ENCODE data around the gene CDYL2.
"Not testable (repeated sequence)": the region's sequence is repeated elsewhere in the genome, so short reads cannot be mapped to it uniquely, and the experiment has no call there.

Gene CDYL2

DNA sequence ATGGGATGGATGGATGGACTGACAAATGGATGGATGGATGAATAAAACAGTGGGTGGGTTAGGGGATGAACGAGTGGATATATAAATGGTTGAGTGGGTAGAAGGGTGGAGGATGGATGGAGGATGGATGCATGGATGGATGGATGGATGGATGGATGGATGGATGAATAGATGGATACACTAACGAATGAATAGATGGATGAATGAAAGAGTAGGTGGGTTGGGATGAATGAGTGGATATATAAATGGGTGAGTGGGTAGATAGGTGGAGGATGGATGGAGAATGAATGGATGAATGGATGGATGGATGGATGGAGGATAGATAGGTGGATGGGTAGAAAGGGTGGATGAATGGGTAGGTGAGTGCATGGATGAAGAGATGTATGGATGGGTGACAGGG, 62.1 kb downstream of the CDYL2 start:
- DNase-seq, result no peak

DNA sequence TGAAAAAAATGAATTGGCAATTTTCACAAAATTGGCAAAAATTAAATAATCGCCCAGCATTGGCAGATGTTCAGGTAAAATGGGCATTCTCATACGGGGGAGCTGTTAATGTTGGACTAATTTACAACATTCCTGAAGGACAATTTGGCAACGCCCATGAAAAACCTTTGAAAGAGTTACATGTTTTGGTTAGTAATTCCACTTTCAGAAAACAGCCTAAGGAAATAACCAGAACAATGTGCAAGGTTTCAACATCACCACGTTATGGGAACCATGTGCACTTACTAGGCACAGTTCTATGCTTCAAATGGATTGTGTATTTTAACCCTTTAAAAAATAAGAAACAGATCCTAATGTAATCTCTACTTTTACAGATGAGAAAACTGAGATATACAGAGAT, 62.7 kb downstream of the CDYL2 start:
- DNase-seq, result no peak

DNA sequence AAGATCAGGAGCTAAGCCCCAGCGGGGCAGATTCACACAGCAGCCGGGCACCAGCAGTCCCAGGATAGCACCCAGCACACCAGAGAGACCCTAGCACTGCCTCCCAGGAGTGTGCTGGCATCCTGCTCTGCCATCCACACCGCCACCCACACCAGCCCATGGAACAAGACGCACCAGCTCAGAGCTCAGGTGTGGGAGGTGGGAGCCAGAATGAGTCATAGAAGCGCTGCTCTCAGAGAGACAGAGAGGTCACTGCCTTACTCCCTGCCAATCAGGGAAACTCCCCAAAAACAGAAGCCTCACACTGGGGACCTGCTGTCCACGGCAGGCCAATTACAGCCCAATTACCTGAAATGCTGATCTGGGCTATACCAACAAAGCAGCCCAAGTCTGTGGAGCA, 64.9 kb downstream of the CDYL2 start:
- no peak for DNase-seq

DNA sequence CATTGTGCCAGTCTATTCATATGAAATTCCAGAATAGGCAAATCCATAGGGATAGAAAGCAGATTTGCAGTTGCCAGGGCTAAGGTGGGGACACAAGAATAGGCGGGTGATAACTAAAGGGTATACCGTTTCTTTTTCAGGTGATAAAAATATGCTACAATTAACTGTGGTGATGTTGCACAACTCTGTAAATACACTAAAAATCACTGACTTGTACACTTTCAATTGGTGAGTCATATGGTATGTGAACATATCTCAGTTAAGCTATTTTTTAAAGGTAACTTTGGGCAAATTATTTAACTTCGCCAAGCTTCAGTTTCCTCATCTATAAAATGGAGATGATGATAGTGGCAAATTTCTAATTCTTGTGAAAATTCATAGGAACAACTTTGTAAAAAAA, 65.9 kb downstream of the CDYL2 start:
- no peak for DNase-seq

DNA sequence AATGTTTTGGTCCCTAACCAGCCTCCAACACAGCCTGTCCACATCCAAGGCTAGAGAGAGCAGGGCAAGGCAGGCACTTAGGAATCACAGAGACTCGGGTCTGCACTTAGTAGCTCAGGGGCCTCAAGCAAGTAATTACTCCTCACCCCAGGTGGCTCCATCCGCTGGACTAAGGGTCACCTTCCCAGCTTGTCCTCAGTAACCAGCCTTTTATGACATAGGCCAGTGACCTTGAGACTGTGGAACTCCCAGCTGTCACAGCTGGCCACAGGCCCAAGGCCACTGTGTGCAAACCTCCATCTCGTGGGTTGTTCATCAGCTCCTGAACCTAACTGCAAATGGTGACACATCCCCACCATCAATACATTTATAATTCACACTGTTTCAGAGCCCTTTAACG, 68.6 kb downstream of the CDYL2 start:
- no peak for DNase-seq

DNA sequence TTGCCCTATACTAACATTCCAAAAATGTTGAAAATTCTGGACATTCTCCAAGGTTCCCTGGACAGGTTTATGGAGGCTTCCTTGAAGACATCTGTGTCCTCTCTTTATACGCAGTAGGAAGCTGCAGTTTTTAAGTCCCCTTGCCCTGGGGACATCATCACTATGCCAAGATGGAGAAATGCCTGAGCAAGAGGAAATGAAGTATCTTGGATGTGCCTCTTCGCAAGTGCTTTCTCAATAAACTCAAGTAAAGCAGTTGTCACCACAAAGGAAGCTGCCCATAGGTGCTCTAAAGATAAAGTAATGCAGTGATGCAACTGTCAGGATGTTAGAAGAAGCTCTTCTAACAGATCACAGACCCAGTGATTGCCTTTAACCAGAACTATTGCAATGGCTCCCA, 71.0 kb downstream of the CDYL2 start:
- DNase-seq, result no peak

DNA sequence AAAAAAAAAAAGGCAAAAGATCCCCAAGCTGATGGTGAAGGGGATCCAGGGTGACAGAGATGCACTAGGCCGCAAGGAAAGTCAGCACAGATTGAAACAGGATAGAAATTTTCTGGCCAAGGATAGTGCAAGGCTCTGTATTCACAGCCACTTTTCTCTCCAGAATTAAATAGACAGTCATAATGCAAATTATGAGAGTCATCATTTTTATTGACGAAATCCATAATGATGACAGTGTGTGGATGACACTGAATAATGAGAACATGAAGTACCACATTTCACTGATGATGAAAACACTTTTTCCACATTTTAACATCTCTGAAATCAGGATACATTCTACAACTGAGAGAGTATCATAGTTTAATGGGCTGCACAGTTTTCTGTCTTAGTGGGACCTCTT, 72.5 kb downstream of the CDYL2 start:
- no peak for DNase-seq

DNA sequence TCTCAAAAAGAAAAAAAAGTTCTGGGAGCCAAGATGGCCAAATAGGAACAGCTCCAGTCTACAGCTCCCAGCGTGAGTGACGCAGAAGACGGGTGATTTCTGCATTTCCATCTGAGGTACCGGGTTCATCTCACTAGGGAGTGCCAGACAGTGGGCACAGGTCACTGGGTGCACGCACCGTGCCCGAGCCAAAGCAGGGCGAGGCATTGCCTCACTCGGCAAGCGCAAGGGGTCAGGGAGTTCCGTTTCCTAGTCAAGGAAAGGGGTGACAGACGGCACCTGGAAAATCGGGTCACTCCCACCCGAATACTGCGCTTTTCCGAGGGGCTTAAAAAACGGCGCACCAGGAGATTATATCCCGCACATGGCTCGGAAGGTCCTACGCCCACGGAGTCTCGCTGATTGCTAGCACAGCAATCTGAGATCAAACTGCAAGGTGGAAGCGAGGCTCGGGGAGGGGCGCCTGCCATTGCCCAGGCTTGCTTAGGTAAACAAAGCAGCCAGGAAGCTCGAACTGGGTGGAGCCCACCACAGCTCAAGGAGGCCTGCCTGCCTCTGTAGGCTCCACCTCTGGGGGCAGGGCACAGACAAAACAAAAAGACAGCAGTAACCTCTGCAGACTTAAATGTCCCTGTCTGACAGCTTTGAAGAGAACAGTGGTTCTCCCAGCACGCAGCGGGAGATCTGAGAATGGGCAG, 77.2 kb downstream of the CDYL2 start:
- DNase-seq, result not testable (repeated sequence)

DNA sequence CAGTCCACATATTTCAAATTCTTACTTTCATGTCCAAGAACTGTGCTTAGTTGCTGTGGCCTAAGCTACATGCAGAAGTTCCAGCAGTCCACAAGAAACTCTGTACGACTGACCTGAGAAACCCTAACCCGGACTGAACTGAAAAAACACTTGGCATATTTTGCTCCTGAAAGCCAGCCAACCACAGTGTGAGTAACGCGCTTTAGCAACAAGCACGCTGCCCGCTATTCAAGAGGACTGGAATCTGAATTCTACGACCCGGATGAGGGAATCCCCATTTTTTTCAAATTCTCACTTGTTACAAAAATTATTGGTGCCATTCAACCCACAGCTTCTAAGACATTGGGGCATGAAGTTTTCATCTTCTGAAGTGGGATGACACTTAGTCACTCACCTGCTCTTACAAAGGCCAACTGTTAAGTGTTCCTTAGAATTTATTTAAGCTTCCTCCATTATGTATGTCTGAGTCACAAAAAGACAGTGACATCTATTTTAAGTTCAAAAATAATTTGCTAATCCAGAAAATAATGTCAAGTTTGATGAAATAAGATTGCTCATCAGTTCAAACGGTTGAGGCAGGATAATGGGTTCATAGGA, 78.7 kb downstream of the CDYL2 start:
- no peak for DNase-seq

DNA sequence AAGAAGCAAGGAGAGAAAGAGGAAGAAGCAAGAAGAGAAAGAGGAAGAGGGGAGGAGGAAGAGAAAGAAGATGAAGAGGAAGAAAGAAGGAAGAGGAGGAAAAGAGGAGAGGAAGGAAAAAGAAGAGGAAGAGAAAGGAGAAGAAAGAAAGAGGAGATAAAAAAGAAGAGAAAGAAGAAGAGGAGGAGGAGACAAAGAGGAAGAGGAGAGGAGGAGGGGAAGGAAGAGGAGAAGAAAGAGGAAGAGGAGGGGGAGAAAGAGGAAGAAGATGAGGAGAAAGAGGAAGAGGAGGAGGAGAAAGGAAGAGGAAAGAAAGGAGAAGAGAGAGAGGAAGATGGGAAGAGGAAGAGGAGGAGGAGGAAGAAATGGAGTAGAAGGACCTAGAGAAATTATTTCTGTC, 80.4 kb downstream of the CDYL2 start:
- DNase-seq, result no peak

DNA sequence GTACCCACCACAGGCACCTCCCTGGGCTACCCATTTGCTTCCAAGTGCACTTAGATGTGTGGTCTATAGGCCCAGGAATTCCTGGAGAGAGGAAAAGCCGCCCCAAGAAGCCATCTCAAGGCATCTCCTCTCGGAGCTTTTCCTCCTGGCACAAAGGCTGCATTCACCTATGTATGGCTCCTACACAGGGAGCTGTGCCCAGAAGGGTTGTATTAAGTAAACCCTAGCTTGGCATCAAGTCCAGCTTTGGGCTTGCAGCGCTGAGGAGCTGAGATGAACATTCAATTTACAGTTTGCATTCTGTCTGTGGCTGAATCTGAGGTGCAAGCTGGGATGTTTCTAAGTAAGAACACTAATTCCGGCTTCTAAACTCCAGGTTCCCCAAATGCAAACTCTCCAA, 81.3 kb downstream of the CDYL2 start:
- no peak for DNase-seq

DNA sequence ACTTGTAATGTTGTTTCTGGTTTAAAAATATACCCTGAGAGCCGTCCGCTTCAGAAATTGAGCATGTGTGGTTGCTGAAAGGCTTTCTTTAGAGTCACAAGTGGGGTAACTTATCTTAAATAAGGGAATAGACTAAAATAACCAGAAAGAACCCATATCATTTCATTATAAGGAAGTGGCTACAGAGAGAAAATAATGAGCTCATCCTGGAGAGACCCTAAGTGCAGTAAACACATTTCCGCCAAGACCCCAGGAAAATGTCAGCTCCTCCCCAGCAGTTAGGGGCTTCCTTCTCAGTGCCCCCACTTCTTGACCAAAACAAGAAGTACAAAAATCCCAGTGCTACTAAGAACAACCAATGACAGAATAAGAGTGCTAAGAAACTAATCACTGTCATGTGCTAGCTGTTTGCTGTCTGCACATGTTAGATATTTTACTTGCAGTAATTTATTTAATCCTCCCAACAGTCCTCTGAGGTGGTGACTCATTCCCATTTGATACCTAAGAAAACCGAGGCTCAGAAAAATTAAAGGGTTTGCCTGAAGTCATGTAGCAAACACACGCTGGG, 83.5 kb downstream of the CDYL2 start:
- DNase-seq, result no peak

DNA sequence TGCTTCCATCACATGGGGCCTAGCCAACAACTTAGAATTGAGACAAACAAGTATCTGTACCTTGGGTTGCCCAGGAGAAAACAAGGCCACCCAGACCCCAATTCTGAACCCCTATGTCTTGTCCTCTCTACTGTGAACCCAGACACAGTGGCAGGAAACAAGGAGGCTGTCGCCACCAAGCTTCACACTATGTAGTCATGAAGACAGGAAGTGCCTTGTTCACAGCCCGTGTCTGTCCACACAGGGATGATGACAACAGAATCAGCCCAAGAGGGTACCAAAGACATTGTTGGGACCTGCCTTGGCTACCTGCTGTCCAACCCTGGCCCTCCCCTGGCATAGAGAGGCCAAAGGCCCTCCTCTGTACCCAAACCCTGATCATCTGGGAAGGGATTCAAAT, 84.8 kb downstream of the CDYL2 start:
- DNase-seq, result no peak

DNA sequence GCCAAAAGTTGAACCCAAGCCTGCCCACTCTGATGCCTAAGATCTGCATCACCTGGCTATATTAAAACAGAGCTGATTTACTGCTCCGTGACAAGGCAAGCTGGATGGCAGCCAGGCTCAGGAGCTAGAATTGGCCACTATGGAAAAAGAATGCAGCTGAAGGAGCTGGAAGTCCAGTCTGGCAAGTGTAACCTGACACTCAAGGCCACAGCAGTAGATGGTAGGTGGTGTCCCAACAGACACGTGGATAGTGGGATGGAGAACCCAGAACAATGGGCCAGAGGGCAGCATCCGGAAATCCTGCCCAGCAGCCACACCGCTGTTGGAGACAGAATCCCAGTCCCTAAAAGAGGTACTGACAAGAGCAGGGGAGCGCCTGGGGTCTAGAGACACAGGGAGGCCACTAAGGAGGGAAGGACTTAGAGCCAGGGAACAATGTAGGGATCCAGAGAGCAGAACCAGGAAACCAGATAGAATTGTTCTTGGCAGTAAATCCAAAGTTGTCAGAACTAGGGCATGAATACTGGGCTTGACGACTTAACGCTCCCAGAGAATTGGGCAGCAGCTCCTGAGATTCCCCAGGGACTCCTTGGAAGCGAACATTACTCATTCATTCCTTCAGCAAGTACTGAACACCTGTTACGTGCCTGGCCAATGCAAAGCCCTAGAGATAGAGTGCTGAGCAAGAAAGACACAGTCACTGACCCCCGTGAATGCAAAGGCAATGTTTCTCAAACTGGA, 85.7 kb downstream of the CDYL2 start:
- no peak for DNase-seq

DNA sequence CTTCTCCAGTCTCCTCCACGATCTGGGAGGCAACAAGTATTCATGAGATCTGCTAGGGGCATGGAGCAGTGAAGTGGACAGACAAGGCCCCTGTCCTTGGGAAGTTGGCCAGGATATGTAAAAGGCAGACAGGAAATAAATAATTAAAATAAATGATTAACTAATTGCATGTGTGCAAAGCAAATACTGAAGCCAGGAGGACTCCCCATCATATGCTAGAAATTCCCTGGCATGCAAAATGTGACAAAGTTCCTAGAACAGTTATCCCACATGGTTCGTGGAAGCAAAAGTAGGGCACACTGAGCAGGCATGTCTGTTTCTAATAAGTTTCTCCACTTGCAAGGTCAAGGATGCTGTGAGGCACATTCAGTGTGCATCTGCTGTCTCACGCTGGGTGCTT, 86.8 kb downstream of the CDYL2 start:
- no peak for DNase-seq

DNA sequence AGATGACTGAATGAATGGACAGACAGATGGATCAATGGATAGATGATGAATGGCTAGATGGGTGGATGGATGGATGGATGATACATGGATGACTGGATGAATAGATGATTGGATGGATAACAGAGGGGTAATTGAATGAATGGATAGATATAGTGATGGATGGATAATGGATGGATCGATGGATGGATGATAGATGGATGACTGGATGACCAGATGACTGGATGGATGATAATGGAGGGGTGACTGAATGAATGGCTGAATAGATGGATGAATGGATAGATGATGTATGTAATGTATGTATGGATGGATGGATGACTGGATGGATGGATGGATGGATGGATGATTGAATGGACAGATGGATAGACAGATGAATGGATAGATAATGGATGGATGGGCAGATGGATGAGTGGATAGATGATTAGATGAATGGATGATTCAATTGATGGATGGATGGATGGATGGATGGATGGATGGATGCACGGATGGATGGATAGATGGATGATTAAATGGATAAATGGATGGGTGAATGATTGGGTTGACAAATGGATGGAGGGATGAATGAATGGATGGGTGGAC, 87.7 kb downstream of the CDYL2 start:
- DNase-seq, result no peak

DNA sequence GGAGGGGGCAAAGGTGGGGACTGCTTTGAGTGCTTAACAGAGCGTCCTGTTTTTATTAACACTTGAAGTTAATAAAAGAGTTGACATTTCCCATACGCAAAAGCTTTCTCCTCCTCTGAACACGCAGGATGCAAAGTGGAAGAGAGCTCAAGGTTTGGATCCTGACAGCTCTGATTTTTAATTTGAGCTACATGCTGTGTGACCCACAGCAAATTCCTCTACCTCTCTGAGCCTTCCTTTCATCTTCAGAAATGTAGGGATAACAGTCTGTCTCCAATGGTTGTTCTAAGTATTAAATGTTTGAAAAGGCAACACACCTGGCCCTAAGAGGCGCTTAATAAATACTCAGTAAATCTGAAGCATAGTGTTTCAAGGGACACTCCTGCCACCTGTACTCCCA, 93.0 kb downstream of the CDYL2 start:
- DNase-seq, result no peak

DNA sequence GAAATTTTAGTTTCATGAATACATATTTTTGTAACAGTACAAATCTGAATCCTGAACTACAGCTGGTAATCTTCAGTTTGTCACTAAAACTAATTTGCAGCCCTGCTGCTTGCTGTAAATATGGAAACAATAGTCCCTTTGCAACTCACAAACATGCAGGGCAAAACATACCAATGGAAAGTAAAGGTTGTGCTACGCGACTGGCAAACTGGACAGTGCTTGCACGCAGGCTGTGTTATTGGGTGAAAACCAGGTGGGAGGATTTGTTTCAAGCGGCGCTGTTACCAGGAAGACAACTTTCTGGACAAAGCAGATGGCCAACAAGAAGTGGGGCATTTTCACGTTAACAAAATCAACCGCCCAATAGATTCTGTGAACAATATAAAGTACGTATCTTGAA, 93.5 kb downstream of the CDYL2 start:
- DNase-seq, result no peak

DNA sequence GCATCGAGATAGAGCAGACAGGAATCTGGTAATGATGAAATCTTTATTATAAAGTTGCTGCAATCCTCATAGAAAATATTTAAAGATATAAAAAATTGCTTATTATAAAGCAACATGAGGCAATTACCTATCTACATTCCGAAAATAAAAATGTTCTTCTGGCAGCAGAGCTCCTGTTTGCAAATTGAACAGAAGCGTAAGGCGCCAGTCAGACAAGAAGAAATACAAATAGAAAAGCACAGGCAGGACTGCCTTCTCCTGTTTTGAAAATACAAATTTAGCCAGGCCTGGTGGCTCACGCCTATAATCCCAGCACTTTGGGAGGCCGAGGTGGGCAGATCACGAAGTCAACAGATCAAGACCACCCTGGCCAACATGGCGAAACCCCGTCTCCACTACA, 95.6 kb downstream of the CDYL2 start:
- no peak for DNase-seq

DNA sequence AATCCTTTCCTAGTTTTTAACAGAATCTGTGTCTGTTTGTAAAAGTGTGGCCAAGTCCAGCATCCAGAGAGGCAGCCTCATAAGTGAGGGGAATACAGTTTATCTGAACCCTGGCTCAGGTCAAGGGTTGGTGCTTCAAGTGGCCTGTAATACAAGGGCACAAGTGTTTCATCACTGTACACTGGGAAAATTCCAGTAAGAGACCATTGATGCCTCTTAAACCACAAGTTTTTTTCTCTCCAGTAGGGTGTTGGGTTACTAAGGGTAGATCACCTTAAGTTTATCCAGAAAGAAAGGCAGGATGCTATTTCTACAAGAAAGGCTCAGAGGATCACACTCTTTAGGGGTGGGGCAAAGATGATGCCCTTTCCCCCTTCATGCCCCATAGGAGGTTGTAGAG, 96.7 kb downstream of the CDYL2 start:
- no peak for DNase-seq

DNA sequence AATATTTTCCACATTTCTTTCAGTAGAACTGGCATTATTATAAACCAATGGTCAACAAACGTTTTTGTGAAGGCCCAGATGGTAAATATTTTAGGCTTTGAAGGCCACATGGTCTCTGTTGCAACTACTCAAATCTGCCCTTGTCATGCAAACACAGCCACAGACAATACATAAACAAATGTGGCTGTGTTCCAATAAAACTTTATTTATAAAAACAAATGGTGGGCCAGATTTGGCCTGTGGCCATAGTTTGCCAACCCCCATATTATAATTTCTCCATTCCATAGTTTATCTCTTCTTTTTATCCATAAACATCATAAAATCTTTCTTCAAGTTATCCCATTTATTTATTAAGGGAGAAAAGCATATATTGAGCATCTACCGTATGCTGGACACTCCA, 98.8 kb downstream of the CDYL2 start:
- DNase-seq, result no peak

DNA sequence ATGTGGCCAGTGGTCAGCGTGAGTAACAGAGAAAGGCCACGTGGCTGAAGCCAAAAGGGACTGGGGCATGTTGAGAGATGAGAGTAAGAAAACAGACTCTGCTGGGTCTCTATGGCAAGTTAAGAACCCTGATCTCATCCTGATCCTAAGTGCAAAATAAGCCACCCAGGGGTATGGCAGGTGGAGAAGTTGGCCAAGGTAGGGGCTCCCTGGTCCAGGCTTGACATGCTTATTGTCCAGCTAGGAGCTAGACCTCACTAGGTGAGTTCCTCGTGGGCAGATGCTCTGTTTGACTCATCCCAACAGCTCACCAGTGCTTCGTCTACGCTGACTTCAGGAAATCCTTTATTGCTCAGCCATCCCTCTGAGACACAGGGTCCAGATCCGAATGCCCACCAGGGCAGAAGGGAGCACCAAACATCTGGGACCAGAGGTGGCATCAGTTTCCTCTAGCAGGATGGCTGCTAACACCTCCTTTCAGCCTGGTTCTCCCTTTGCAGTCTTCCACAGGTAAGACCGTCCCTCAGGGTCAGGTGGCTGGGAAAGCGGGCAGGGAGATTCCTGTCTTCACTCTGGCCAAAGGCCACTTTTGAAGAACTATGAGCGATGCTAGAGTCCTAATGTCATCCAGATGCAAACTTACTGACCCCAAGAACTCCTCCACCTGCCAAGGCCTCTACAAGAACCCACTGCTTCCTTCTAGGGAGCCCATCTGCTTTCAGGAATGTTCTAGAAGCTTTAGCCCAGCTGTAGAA, 99.5 kb downstream of the CDYL2 start:
- no peak for DNase-seq

All from GOT3 (cell line).